Mucosa of stomach (tissue), 1 donor: ENCODE data around the gene GAS2.

ENCODE experiments used
- H3K27me3 ChIP-seq: one replicate; pipeline ENCODE4 v1.7.0; 2013; ENCODE audit warnings: mild to moderate bottlenecking, low read length; ENCODE audit not compliant: control insufficient read depth, insufficient read depth
- H3K36me3 ChIP-seq: one replicate; pipeline ENCODE4 v1.7.0; 2013; ENCODE audit warnings: low read length; ENCODE audit not compliant: control insufficient read depth, insufficient read depth
- H3K4me1 ChIP-seq: one replicate; pipeline ENCODE4 v1.7.0; 2013; ENCODE audit warnings: mild to moderate bottlenecking, low read length; ENCODE audit not compliant: control insufficient read depth, insufficient read depth
- H3K4me3 ChIP-seq: one replicate; pipeline ENCODE4 v1.7.0; 2013; ENCODE audit warnings: low read length
- H3K9ac ChIP-seq: one replicate; pipeline ENCODE4 v1.7.0; 2013; ENCODE audit warnings: mild to moderate bottlenecking, low read length, moderate library complexity
- H3K9me3 ChIP-seq: one replicate; pipeline ENCODE4 v1.7.0; 2013; ENCODE audit warnings: mild to moderate bottlenecking, low read length, moderate library complexity; ENCODE audit not compliant: control insufficient read depth
- donor health status: Pancreatic carcinoma.

GAS2 gene

DNA sequence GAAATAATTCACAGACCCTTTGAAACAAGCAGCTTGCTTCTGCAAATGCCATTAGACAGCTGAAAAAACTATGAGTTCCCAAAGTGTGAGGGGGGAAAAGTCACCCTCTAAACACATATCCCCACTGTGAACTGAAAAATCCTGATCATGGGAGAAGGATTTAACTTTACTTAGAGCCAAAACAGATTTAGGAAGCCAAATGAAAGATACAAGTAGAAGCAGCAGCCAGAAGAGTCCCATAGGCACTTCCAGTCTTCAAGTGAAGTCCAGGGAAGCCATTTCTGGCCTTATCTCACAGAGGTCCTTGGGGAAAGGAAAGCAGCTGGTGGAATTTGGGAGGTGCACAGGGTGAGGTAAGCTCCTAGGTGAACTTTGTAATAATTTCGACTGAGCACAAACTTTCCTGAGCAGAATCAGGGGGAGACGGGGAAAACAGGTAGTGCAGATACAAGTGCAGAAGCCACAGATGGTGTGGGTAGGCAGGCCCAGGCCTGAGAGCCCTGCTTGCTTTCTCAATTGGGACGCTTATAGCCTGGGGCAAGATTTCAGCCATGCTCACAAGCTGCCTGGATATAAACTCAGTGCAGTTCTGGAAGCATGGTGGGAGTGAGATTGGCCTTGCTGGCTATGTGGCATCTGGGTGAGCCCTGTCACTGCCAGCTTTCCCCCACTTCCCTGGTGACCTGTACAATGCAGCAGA is 44.8 kb downstream of the GAS2 start:
- Histone ChIP-seq H3K4me1 (peaks cover 25% of the 10 kb centered on the region), H3K4me3 (no peak overlapping the region)

DNA sequence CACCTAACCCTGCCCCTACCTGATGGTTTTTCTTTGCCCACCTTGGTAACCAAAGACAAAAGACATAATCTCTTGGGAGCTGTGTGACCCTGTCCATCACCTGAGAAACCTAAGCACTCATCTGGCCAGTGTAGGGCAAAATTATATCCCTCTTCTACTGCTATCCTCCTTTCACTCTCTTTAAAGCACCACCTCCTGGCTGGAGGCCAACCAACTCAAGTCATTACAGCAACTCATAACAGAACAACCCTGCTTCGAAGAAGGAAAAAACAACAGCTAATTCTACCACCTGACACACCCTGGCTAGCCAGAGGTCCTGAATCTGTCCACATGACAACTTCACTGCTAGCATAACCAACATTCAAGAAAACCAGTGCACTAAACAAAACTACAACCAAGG is 45.5 kb downstream of the GAS2 start:
- no peaks in the 10 kb centered on the region for H3K36me3 ChIP-seq

More for the DNA sequence above, 44.8 kb downstream of the GAS2 start:
- H3K27me3 ChIP-seq: no peaks in the 10 kb centered on the region
- no peaks in the 10 kb centered on the region for H3K9me3 ChIP-seq
- no peak overlapping the region for H3K9ac ChIP-seq
- H3K36me3 ChIP-seq: no peaks in the 10 kb centered on the region

DNA sequence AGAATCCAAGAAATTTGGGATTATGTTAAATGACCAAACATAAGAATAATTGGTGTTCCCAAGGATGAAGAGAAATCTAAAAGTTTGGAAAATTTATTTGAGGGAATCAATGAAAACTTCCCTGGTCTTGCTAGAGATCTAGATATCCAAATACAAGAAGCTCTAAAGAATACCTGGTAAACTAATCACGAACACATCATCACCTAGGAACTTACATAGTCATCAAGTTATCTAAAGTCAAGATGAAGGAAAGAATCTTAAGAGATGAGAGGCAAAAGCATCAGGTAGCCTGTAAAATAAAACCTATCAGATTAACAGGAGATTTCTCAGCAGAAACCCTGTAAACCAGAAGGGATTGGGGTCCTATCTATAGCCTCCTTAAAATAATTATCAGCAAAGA is 46.9 kb downstream of the GAS2 start:
- Histone ChIP-seq H3K4me3 (no peak overlapping the region), H3K4me1 (peaks cover 13% of the 10 kb centered on the region), H3K9ac (no peak overlapping the region), H3K9me3 (no peaks in the 10 kb centered on the region), H3K36me3 (no peaks in the 10 kb centered on the region), H3K27me3 (no peaks in the 10 kb centered on the region)

More for the DNA sequence above, 45.5 kb downstream of the GAS2 start:
- no peaks in the 10 kb centered on the region for H3K9me3 ChIP-seq
- H3K27me3 ChIP-seq: no peaks in the 10 kb centered on the region
- H3K4me1 ChIP-seq: peaks cover 24% of the 10 kb centered on the region
- no peak overlapping the region for H3K9ac ChIP-seq
- no peak overlapping the region for H3K4me3 ChIP-seq

DNA sequence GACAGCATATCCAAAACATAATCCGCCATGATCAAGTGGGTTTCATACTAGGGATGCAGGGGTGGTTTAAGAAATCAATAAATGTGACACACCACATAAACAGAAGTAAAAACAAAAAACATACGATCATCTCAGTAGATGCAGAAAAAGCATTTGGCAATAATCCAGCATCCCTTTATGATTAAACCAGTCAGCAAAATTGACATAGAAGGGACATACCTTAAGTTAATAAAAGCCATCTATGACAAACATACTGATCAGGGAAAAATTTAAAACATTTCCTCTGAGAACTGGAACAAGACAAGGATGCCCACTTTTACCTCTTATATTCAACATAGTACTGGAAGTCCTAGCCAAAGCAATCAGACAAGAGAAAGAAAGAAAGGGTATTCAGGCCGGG is 49.6 kb downstream of the GAS2 start:
- Histone ChIP-seq H3K9me3 (no peaks in the 10 kb centered on the region), H3K27me3 (no peaks in the 10 kb centered on the region), H3K36me3 (no peaks in the 10 kb centered on the region), H3K9ac (no peak overlapping the region), H3K4me3 (no peak overlapping the region), H3K4me1 (peaks cover 12% of the 10 kb centered on the region)

DNA sequence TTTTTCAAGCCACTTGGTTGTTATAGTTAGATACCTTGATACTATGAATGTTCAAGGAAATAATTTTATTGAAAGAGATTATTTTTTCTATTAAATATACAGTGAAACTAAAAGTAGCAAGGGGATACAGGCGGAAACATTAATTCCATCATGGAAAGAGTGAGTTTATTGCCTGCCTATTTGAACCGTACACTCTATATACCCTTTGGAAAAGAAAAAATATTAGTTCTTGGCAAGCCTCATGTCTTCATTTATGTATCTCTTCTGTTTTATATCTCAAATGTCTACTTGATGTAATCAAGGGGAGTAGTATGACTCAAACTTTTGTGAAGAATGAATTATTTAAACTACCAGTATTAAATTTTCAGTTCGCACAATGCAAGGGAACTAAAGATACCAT is 54.0 kb downstream of the GAS2 start:
- no peak overlapping the region for H3K4me3 ChIP-seq
- H3K9ac ChIP-seq: no peak overlapping the region
- no peaks in the 10 kb centered on the region for H3K36me3 ChIP-seq
- H3K4me1 ChIP-seq: no peaks in the 10 kb centered on the region
- H3K9me3 ChIP-seq: no peaks in the 10 kb centered on the region
- no peaks in the 10 kb centered on the region for H3K27me3 ChIP-seq

DNA sequence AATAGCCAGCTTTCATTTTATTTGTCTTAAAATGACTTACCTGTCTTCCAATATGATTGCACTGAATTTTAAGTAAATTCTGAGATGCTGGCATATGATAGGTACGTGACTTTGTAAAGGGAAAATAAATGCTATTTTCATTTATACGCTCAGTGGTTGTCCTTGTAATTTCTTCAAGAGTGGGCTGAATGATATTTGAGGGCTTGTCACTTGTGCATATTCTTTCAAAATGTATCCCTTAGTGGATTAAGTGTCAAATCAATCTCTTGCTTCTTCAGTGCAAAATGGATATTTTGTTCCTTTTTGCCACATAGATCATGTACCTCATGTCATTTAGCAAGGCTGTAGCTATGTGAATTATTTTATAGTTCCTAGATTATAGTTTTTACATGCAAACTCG is 56.9 kb downstream of the GAS2 start:
- no peaks in the 10 kb centered on the region for H3K9me3 ChIP-seq
- no peaks in the 10 kb centered on the region for H3K36me3 ChIP-seq
- H3K4me3 ChIP-seq: no peak overlapping the region
- H3K9ac ChIP-seq: no peak overlapping the region
- H3K27me3 ChIP-seq: no peaks in the 10 kb centered on the region
- peaks cover 5% of the 10 kb centered on the region for H3K4me1 ChIP-seq

DNA sequence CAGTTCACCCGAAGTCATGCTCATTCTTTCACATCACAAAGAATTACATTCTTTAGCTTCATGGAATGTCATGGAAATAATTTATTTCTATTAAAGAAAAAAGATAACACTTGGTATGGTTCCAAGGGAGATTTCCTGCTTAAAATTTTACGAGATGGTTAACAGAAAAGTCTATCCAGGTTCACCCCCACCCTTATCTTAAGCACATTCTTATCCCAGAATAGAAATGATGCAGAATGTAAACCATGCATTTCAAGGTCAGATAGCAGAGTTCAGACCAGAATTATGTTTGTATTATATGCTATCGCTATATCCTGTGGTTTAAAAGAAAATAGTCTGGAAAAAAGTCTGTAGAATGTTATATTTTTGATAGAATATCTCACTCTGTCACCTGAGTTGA is 58.7 kb downstream of the GAS2 start:
- H3K9me3 ChIP-seq: no peaks in the 10 kb centered on the region
- no peaks in the 10 kb centered on the region for H3K36me3 ChIP-seq
- H3K27me3 ChIP-seq: no peaks in the 10 kb centered on the region
- H3K4me3 ChIP-seq: no peak overlapping the region
- H3K9ac ChIP-seq: no peak overlapping the region
- peaks cover 5% of the 10 kb centered on the region for H3K4me1 ChIP-seq

DNA sequence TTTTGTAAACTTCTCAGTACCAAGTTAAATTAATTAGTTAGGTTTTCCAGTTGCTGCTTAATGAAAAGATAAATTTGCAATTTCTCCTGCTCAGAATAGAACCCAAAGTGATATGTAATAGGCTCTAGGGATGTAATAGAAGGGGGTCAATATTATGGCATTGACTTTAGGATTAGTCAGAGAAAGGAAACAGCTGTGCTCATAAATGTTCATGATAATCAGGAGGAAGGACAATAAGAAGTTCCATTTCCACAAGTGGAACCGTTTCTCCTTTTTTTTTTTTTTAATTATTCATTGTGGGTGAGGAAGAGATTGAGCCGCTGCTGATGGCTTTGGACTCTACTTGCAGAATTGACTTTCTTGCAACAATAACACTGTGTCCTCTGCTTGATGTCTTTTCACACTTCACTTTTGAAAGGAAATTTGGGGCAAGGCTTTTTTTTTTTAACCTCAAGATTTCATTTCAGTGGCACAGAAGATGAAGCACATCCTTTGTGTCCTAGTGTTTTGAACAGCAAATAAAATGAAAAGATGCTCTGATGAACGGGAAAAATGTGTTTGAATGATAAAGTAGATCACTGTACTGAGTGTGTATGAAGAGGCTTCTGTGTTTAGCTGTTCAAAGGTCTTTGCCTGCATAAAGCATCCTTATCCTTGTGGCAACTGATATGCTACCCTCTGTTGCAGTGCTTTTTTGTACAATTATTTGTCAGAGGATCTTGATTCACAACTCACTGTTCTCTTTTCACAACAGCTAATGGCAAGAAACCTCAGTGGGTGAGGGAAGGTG is 62.4 kb downstream of the GAS2 start:
- no peaks in the 10 kb centered on the region for H3K27me3 ChIP-seq
- H3K4me3 ChIP-seq: no peak overlapping the region
- no peak overlapping the region for H3K9ac ChIP-seq
- H3K36me3 ChIP-seq: no peaks in the 10 kb centered on the region
- H3K4me1 ChIP-seq: peaks cover 5% of the 10 kb centered on the region
- no peaks in the 10 kb centered on the region for H3K9me3 ChIP-seq

DNA sequence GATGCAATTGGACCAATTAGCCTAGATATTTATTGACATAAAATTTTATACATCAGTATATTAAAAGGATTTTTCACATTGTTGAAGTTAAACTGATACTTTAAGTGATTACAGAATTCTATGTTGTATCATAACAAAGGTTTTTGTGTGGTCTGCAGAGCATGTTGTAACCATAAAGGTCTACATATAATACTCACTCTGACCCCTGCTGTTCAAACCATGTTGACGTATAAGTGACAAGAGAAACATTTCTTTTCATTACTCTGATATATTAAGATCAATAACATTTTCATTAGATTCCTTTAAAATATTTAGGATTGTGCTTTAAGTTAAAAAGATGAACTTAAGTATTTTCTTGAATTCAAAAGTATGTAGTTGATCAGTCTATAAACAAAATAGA is 63.9 kb downstream of the GAS2 start:
- H3K4me1 ChIP-seq: peaks cover 5% of the 10 kb centered on the region
- no peak overlapping the region for H3K4me3 ChIP-seq
- no peaks in the 10 kb centered on the region for H3K9me3 ChIP-seq
- H3K36me3 ChIP-seq: no peaks in the 10 kb centered on the region
- H3K9ac ChIP-seq: no peak overlapping the region
- H3K27me3 ChIP-seq: no peaks in the 10 kb centered on the region

DNA sequence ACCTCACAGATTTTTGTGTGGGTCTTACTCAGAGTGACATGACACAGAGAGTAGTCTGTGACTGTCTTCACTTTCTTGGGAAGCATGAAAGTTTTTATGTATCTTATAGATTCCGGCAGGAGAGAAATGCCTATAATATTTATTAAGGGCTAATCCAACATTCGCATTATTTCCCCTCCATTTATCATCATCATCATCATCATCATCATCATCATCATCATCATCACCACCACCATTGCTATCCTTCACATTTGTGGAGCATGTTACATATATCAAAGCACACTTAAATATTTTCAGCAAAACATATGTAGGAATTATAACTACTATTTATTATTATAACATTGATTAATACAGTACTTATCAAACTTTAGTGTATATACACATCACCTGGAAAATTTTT is 66.2 kb downstream of the GAS2 start:
- no peak overlapping the region for H3K4me3 ChIP-seq
- H3K36me3 ChIP-seq: no peaks in the 10 kb centered on the region
- H3K4me1 ChIP-seq: no peaks in the 10 kb centered on the region
- no peaks in the 10 kb centered on the region for H3K27me3 ChIP-seq
- no peaks in the 10 kb centered on the region for H3K9me3 ChIP-seq
- no peak overlapping the region for H3K9ac ChIP-seq

DNA sequence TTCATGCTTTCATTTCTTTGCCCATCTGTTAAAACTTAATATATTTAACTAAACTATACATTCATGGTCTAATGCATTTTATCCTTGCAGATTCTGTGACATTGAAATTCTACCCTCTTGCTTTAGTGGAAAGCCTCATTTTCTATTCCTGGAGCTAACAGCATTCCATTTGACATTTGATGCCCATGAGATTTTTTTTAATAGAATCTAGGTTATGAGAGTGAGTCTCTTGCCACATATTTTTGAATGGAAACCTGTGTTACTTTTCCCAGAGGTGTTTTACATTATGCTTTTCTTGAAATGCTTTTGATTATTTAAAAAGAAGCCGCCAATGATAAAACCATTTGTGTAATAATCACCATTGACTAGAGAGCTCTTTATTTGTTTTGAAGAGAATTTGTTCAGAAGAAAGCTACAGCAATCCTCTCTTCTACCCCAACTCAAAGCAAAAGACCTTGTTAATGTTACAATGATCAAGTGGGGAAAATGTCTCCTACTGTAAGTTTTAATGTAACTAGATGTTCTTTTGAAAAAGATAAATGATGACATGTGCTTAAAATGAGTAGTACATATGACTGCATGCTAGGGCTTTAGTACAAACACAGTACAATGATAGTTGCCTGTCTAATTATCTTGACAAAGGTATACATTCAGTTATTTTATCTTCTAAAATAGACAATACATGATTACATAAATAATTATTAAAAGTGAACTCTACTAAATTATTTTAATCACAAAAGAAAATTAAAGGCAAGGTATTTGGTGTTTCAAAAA is 67.3 kb downstream of the GAS2 start:
- H3K36me3 ChIP-seq: no peaks in the 10 kb centered on the region
- H3K27me3 ChIP-seq: no peaks in the 10 kb centered on the region
- no peak overlapping the region for H3K4me3 ChIP-seq
- H3K9me3 ChIP-seq: no peaks in the 10 kb centered on the region
- H3K9ac ChIP-seq: no peak overlapping the region
- H3K4me1 ChIP-seq: no peaks in the 10 kb centered on the region
